OCI-LY3 (cell line): Measurements from ENCODE around the gene SCO2.

Source experiments
- H2AFZ ChIP-seq: fragments of 200-600, 300-600 bp; shearing (Covaris generic); 2 replicates; pipeline ENCODE4 v1.6.0; 2014; ENCODE audit warnings: antibody characterized with exemption, low read depth, low read length
- H3K27ac ChIP-seq: fragments of 200-600, 300-600 bp; sonication (generic); 2 replicates; pipeline ENCODE4 v1.5.1; 2014; ENCODE audit warnings: mild to moderate bottlenecking, low read length, moderate library complexity, mixed read lengths
- H3K27me3 ChIP-seq: fragments of 200-600, 300-600 bp; sonication (generic); 2 replicates; pipeline ENCODE4 v1.6.1; 2014; ENCODE audit warnings: low read depth, low read length, mixed read lengths
- H3K36me3 ChIP-seq: fragments of 200-600, 300-600 bp; sonication (generic); replicated peaks from 2 replicates; pipeline ENCODE3; 2014; ENCODE audit warnings: low read depth, low read length, mixed read lengths
- H3K4me1 ChIP-seq: fragments of 300-600, 200-600 bp; sonication (generic); 2 replicates; pipeline ENCODE4 v1.6.1; 2014; ENCODE audit warnings: low read length, mixed read lengths
- H3K4me2 ChIP-seq: fragments of 200-600, 300-600 bp; sonication (generic); 2 replicates; pipeline ENCODE4 v1.6.1; 2014; ENCODE audit warnings: low read length, mixed read lengths
- H3K4me3 ChIP-seq: fragments of 300-600, 200-600 bp; sonication (generic); 2 replicates; pipeline ENCODE4 v1.5.1; 2014; ENCODE audit warnings: antibody characterized with exemption, mild to moderate bottlenecking, low read length, moderate library complexity
- H3K79me2 ChIP-seq: fragments of 300-600, 200-600 bp; shearing (Covaris generic); 2 replicates; pipeline ENCODE4 v1.6.1; 2014; ENCODE audit warnings: mild to moderate bottlenecking, low read length, mixed read lengths
- H3K9ac ChIP-seq: fragments of 300-600, 200-600 bp; shearing (Covaris generic); 2 replicates; pipeline ENCODE4 v1.6.0; 2014; ENCODE audit warnings: mild to moderate bottlenecking, low read length, moderate library complexity
- H3K9me3 ChIP-seq: fragments of 200-600, 300-600 bp; shearing (Covaris generic); 2 replicates; pipeline ENCODE4 v1.6.1; 2014; ENCODE audit warnings: low read length, mixed read lengths; ENCODE audit not compliant: insufficient read depth
- H4K20me1 ChIP-seq: fragments of 200-600, 300-600 bp; sonication (generic); 2 replicates; pipeline ENCODE4 v1.6.1; 2016; ENCODE audit warnings: low read length, mixed read lengths; ENCODE audit not compliant: insufficient read depth
- EZH2phosphoT487 ChIP-seq: fragments of 200-600 bp; shearing (Covaris generic); IDR thresholded peaks from 2 replicates; pipeline ENCODE4 v1.6.1; 2018; ENCODE audit warnings: antibody characterized with exemption, mixed run types, low read depth
- TF ChIP-seq, protein P1 (sequence below): fragments of 200-600, 300-600 bp; sonication (generic); IDR thresholded peaks from 2 replicates; pipeline ENCODE4 v1.5.1; 2014; ENCODE audit warnings: antibody characterized with exemption, low read length, low read depth

The SCO2 gene

DNA sequence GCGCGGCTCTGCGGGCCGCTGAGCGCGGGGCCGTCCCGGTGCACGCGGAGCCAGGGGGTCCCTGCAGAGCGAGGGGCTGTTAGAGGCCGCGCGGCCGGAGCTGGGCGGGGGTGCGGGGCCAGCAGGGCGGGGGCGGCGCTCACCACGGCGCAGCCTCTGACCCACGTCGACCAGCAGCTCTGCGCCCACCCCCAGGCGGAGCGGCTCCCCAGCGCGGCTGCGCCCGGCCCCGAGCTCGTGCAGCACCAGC lies 385 bp upstream of the SCO2 start:
- Histone ChIP-seq H3K4me3 (peak overlapping the region; percentile 84), H3K9me3 (no peaks in the 10 kb centered on the region), H4K20me1 (peaks cover 6% of the 10 kb centered on the region; the same call in 1 of the 2 replicates), H3K36me3 (peaks cover 4% of the 10 kb centered on the region), H3K4me1 (peaks cover 17% of the 10 kb centered on the region), H2AFZ (no peak overlapping the region), H3K79me2 (peaks cover 22% of the 10 kb centered on the region), H3K27ac (peak overlapping the region; percentile 93), H3K4me2 (peak overlapping the region; percentile 93), H3K9ac (peak overlapping the region; percentile 92), H3K27me3 (no peaks in the 10 kb centered on the region)
- no peak for TF ChIP-seq EZH2phosphoT487
- TF ChIP-seq, protein P1, sequence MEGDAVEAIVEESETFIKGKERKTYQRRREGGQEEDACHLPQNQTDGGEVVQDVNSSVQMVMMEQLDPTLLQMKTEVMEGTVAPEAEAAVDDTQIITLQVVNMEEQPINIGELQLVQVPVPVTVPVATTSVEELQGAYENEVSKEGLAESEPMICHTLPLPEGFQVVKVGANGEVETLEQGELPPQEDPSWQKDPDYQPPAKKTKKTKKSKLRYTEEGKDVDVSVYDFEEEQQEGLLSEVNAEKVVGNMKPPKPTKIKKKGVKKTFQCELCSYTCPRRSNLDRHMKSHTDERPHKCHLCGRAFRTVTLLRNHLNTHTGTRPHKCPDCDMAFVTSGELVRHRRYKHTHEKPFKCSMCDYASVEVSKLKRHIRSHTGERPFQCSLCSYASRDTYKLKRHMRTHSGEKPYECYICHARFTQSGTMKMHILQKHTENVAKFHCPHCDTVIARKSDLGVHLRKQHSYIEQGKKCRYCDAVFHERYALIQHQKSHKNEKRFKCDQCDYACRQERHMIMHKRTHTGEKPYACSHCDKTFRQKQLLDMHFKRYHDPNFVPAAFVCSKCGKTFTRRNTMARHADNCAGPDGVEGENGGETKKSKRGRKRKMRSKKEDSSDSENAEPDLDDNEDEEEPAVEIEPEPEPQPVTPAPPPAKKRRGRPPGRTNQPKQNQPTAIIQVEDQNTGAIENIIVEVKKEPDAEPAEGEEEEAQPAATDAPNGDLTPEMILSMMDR: no peak

DNA sequence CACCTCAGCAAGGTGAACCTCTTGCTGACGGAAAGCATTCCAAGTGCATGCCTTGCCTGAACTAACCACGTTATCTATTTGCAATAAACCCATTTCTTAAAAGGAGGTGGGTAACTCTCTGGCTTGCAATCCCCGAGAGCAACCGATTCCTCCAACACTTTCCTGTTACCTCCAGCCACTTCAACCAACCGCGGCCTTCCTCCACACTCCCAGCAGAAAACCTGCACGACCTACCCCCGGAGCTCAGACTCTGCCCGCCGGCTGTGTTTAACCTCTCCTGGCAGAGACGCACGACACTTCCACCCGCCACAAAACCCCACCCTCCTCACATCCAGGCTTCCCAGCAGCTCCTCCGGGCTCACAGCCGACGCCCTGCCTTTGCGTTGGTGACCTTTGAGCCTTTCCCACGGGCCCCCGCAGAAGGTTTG lies 708 bp downstream of the SCO2 start:
- Histone ChIP-seq H3K4me2 (peak overlapping the region; percentile 95), H3K4me1 (peaks cover 13% of the 10 kb centered on the region), H3K27ac (peak overlapping the region; percentile 93), H3K9ac (peak overlapping the region; percentile 92), H3K36me3 (peaks cover 4% of the 10 kb centered on the region), H3K9me3 (no peaks in the 10 kb centered on the region), H3K27me3 (no peaks in the 10 kb centered on the region), H4K20me1 (peaks cover 6% of the 10 kb centered on the region; the same call in 1 of the 2 replicates), H3K4me3 (peak overlapping the region; percentile 84), H3K79me2 (peaks cover 22% of the 10 kb centered on the region), H2AFZ (no peak overlapping the region)
- TF ChIP-seq EZH2phosphoT487: no peak
- TF ChIP-seq, protein P1: no peak

DNA sequence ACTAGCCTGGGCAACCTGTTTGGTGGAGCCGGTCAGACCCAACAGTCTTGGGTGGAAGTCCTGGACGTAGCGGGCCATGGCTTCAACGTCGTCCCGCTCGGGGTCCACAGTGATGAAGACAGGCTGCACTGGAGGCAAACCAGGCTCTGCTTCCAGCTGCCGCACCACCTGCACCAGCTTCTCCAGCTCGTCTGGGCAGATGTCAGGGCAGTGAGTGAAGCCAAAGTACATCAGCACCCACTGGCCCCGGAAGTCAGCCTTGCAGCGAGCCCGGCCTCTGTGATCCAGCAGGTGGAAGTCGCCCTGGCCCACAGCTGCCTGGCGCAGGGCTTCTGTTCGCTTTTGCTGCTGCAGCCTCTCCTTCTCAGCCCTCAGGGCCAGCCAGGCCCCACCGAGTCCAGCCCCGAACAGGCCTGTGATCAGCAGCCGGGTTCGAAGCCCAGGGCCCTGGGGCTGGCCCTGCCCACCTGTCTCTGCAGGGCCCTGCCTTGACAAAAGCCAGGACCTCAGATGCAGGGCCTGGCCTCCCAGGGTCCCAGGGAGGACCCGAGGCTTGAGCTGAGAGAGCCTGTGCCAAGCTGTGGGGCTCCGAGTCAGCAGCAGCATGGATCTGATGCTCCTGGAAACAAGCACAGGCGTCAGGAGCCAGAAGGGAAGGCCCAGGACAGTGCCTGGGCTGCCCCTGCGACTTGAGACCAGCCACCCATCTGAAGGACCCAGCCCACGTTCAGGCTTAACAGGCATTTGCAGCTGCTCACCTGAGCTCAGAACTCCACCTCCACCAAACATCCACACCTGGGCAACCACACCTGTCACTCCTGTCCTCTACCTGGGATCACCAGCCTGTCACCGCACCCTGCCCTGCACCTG lies 1.4 kb downstream of the SCO2 start:
- Histone ChIP-seq H3K9me3 (no peaks in the 10 kb centered on the region), H3K4me1 (peaks cover 13% of the 10 kb centered on the region), H3K27me3 (no peaks in the 10 kb centered on the region), H2AFZ (no peak overlapping the region), H3K4me3 (peak overlapping the region; percentile 84), H4K20me1 (peaks cover 6% of the 10 kb centered on the region; the same call in 1 of the 2 replicates), H3K27ac (no peak overlapping the region), H3K36me3 (peaks cover 4% of the 10 kb centered on the region), H3K9ac (peak overlapping the region; percentile 92), H3K4me2 (peak overlapping the region; percentile 95), H3K79me2 (peaks cover 22% of the 10 kb centered on the region)
- TF ChIP-seq, protein P1: no peak
- no peak for TF ChIP-seq EZH2phosphoT487

DNA sequence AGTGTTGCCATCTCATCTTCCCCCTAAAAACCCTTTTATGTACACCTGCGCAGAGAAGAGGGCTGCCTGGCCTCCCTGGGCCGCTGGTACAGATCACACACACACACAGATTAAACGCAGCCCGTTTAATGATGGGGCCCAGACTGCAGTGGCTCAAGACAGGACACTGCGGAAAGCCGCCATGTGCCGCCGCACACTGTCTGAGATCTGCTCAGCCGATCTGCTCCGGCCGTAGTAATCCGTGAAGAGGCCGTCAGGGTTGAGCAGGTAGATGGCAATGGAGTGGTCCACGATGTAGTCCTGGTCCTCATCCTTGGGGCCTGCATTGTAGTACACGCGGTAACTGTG lies 2.0 kb downstream of the SCO2 start:
- Histone ChIP-seq H3K27ac (no peak overlapping the region), H3K9me3 (no peaks in the 10 kb centered on the region), H3K36me3 (peaks cover 4% of the 10 kb centered on the region), H3K79me2 (peaks cover 22% of the 10 kb centered on the region), H4K20me1 (peaks cover 6% of the 10 kb centered on the region; the same call in 1 of the 2 replicates), H3K4me1 (peaks cover 13% of the 10 kb centered on the region), H3K4me3 (no peak overlapping the region), H3K4me2 (no peak overlapping the region), H2AFZ (no peak overlapping the region), H3K9ac (no peak overlapping the region), H3K27me3 (no peaks in the 10 kb centered on the region)
- no peak for TF ChIP-seq EZH2phosphoT487
- TF ChIP-seq, protein P1: no peak
